22Rv1 (cell line): ENCODE data around the gene RRAS2.

Source experiments
- CTCF ChIP-seq: fragments of 450-650 bp; IDR thresholded peaks from 2 replicates; pipeline ENCODE4 v1.5.1; 2017; ENCODE audit warnings: mild to moderate bottlenecking
- ZFX ChIP-seq: fragments of 450-650 bp; IDR thresholded peaks from 2 replicates; pipeline ENCODE4 v1.6.1; 2017; ENCODE audit warnings: antibody characterized with exemption, borderline replicate concordance

DNA sequence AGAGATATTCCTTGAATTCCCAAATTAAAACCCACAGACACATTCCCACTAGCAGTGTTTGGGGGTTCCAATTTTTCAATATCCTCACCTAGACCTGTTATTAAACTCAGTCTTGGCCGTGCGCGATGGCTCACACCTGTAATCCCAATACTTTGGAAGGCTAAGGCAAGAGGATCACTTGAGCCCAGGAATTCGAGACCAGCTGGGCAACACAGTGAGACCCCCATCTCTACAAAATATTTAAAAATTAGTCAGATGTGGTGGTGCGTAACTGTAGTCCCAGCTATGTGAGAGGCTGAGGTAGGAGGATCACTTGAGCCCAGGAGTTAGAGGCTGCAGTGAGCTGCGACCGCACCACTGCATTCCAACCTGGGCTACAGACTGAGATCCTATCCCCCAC, 53.3 kb downstream of the RRAS2 start:
- no peak for TF ChIP-seq CTCF
- TF ChIP-seq ZFX: no peak
